Activated CD4-positive, alpha-beta memory T cell treated with anti-CD3 and anti-CD28 coated beads for 36 hours (primary cell): ENCODE data around the gene PDIK1L. TPM values are rescaled to one million over a fixed set of nuclear protein-coding genes. Genes with fewer than 3 reads are reported as not detected.

Experiments used
- CTCF ChIA-PET: fragments of 350-600 bp; sonication (Branson Sonifier 250); formaldehyde crosslinking; loops from one replicate; lab custom pipeline; 2021; ENCODE audit warnings: antibody characterized with exemption, inconsistent platforms; lab: Charles Lee
- POLR2A ChIA-PET: fragments of 350-600 bp; sonication (Branson Sonifier 250); formaldehyde crosslinking; loops from one replicate; lab custom pipeline; 2021; ENCODE audit warnings: antibody characterized with exemption; lab: Charles Lee
- DNase-seq: peaks from one replicate; pipeline ENCODE4 v3.0.0-alpha.2; 2020
- H3K27ac Mint-ChIP-seq: one replicate; pipeline ENCODE4 v1.8.0; 2021; ENCODE audit warnings: mixed read lengths
- H3K27me3 Mint-ChIP-seq: one replicate; pipeline ENCODE4 v1.8.0; 2021; ENCODE audit warnings: mixed read lengths
- H3K36me3 Mint-ChIP-seq: one replicate; pipeline ENCODE4 v1.8.0; 2021; ENCODE audit warnings: mixed read lengths
- H3K4me1 Mint-ChIP-seq: one replicate; pipeline ENCODE4 v1.8.0; 2021; ENCODE audit warnings: low read depth, mixed read lengths
- H3K4me3 Mint-ChIP-seq: one replicate; pipeline ENCODE4 v1.8.0; 2021; ENCODE audit warnings: mild to moderate bottlenecking, mixed read lengths
- H3K9me3 Mint-ChIP-seq: one replicate; pipeline ENCODE4 v1.8.0; 2021; ENCODE audit warnings: mixed read lengths
- intact Hi-C: fragments of 100-400 bp; cut with micrococcal nuclease; formaldehyde crosslinking; loops from one replicate; pipeline ENCODE4 v1.15.1; 2023
- total RNA-seq, 2 experiments: library from RNA; stranded (reverse); gene quantifications; one replicate each; pipeline ENCODE4 v1.2.3, GENCODE V29; 2021

PDIK1L gene
- total RNA-seq: 10 to 100 TPM; 14.9 to 15.2 TPM

DNA sequence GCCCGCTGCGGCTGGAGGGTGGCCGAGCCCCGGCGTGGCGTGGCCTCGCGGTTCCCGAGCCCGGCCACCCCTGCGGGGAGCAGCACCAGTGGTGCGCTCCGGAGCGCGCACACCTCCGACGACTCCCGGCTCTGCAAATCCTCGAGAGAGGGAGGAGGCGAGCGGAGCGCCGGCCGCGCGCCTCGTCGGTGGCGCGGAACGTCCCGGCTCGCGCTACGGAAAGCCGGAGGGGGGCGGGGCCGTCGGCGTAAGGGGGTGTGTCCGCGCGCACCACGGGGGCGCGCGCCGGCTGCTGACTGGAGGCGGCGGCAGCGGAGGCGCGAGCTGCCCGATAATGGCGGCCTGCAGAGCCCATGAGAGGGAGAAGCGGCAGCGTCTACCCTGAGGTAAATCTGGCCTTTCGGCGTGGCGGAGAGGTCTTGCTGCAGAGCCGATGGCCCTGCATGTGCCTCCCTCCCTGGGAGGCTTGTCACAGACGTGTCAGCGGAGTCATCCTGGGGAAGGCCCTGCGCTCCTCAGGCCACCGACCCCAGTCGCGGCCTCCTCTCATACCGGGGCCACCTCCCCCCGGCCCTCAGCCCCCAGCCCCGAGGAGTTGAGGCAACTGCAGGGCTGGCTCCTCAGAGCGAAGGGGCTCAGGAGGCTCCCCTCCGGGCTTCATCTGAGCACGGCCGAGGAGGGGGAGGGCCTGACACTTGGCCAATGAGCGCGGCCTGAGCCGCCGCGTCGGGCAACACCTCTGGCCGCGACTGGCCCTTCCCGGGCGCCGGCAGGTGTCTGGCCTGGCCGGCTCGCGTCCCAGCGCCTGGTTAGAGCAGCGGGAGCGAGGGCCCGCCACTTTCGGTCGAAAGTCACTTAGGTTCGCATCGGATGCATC is at the start of gene PDIK1L:
PDIK1L (plus strand) TSS at position 295 of the 877 bp plus-strand sequence. CDS start 2,485 bp downstream, outside the sequence.
- Mint-ChIP-seq H3K4me3 (peak within 1 kb of the TSS; percentile 97), H3K27ac (peak within 1 kb of the TSS; percentile 93), H3K9me3 (no peaks in the 10 kb centered on the region), H3K36me3 (peaks cover 11% of the 10 kb centered on the region), H3K27me3 (no peaks in the 10 kb centered on the region), H3K4me1 (peaks cover 28% of the 10 kb centered on the region)
- intact Hi-C loops: loop anchor here (1.0 to 5.0 kb wide), 4 partner anchors 15 to 361 kb away; partner anchors contain the start of genes CEP85 and HMGN2
- ChIA-PET POLR2A (interaction anchor here (0.7 to 3.0 kb wide), 6 partner anchors 12 to 195 kb away, joined by 3 to 24 read pairs (median 4); partner anchors contain the start of genes CEP85 and ZNF593), CTCF (interaction anchor here (1.3 to 3.5 kb wide), 6 partner anchors 15 to 122 kb away, joined by 3 to 28 read pairs (median 8); partner anchors contain the start of genes CEP85 and ZNF593)
- DNase-seq: peak; percentile 96

GRCh38 chr1:26064553-26064952 is 47.1 kb upstream of the PDIK1L start:
- H3K27ac Mint-ChIP-seq: no peak overlapping the region
- no peaks in the 10 kb centered on the region for H3K36me3 Mint-ChIP-seq
- intact Hi-C loops: no loop called here
- no peaks in the 10 kb centered on the region for H3K9me3 Mint-ChIP-seq
- no peak overlapping the region for H3K4me3 Mint-ChIP-seq
- no peaks in the 10 kb centered on the region for H3K27me3 Mint-ChIP-seq
- ChIA-PET POLR2A (no interaction called here), CTCF (interaction anchor here (0.6 kb wide), 1 partner anchor 80 kb away, joined by 3 read pairs; no protein-coding TSS in a partner anchor)
- H3K4me1 Mint-ChIP-seq: no peaks in the 10 kb centered on the region
- no peak for DNase-seq

- DNase-seq: no peak
- Mint-ChIP-seq H3K9me3 (no peaks in the 10 kb centered on the region), H3K36me3 (no peaks in the 10 kb centered on the region), H3K4me3 (no peak overlapping the region), H3K27ac (no peak overlapping the region), H3K27me3 (no peaks in the 10 kb centered on the region), H3K4me1 (no peaks in the 10 kb centered on the region)
- ChIA-PET CTCF (no interaction called here), POLR2A (no interaction called here)
- intact Hi-C loops: no loop called here
These were observed 45.5 kb upstream of the PDIK1L start for GRCh38 chr1:26066160-26066559.

DNA sequence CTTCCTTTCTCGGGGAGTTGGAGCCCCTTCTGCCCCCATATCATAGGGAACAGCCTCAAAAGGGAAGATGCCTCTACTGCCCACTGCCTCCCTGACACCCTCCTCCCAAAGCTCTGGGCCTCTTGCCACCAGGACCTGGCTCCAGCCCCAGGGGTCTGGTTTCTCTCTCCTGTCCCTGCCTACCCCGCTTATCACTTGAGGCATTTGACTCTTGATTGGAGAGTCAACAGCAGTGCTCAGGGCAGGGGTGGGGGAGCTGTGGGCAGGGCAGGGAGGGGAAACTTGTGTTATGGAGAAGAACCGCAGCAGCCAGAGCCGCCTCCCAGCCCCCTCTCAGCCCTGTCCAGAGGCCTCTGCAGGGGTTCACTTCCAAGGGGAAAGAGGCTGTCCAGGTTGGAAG is 44.8 kb upstream of the PDIK1L start:
- H3K36me3 Mint-ChIP-seq: no peaks in the 10 kb centered on the region
- ChIA-PET CTCF (no interaction called here), POLR2A (no interaction called here)
- no peaks in the 10 kb centered on the region for H3K4me1 Mint-ChIP-seq
- no peak overlapping the region for H3K4me3 Mint-ChIP-seq
- no peaks in the 10 kb centered on the region for H3K9me3 Mint-ChIP-seq
- H3K27ac Mint-ChIP-seq: no peak overlapping the region
- H3K27me3 Mint-ChIP-seq: no peaks in the 10 kb centered on the region
- intact Hi-C loops: no loop called here
- DNase-seq: no peak

- Mint-ChIP-seq H3K27me3 (no peaks in the 10 kb centered on the region), H3K9me3 (no peaks in the 10 kb centered on the region), H3K36me3 (no peaks in the 10 kb centered on the region), H3K27ac (no peak within 1 kb of the TSS), H3K4me3 (no peak within 1 kb of the TSS), H3K4me1 (no peaks in the 10 kb centered on the region)
- intact Hi-C loops: no loop called here
- DNase-seq: no peak
- ChIA-PET POLR2A (no interaction called here), CTCF (no interaction called here)
These were observed 44.2 kb upstream of the PDIK1L start, which contains the start of gene TRIM63 for GRCh38 chr1:26067432-26067911. TRIM63 (minus strand) TSS chr1:26067630; CDS start chr1:26067494, 136 bp downstream.

DNA sequence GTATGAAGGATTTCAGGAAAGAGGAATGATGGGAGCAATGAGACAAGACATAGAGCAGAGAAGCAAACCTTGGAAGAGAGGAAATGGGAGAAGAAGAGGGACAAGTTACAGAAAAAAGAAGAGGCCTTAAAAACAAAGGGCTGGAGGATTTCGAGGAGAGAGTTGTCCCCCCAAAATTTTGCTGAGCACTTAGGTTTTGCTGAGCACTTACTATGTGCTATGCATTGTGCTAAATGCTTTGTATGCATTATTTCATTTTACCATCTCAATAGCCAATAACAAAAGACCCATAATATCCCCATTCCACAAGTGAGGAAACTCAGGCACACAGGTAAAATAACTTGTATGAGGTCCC is 41.7 kb upstream of the PDIK1L start:
- Mint-ChIP-seq H3K36me3 (no peaks in the 10 kb centered on the region), H3K4me3 (no peak overlapping the region), H3K9me3 (no peaks in the 10 kb centered on the region), H3K27ac (no peak overlapping the region), H3K4me1 (no peaks in the 10 kb centered on the region), H3K27me3 (no peaks in the 10 kb centered on the region)
- ChIA-PET CTCF (interaction anchor here (0.9 kb wide), 1 partner anchor 34 kb away, joined by 4 read pairs; no protein-coding TSS in a partner anchor), POLR2A (no interaction called here)
- intact Hi-C loops: no loop called here
- no peak for DNase-seq

GRCh38 chr1:26070296-26070962 is 41.2 kb upstream of the PDIK1L start:
- Mint-ChIP-seq H3K27ac (no peak overlapping the region), H3K4me3 (no peak overlapping the region), H3K4me1 (peaks cover 1% of the 10 kb centered on the region), H3K9me3 (no peaks in the 10 kb centered on the region), H3K36me3 (no peaks in the 10 kb centered on the region), H3K27me3 (no peaks in the 10 kb centered on the region)
- CTCF ChIA-PET: interaction anchor here (0.9 to 1.3 kb wide), 2 partner anchors 34 to 75 kb away, joined by 4 to 6 read pairs; no protein-coding TSS in a partner anchor
- POLR2A ChIA-PET: no interaction called here
- intact Hi-C loops: no loop called here
- DNase-seq: no peak

GRCh38 chr1:26070963-26071342 is 40.7 kb upstream of the PDIK1L start:
- DNase-seq: no peak
- Mint-ChIP-seq H3K9me3 (no peaks in the 10 kb centered on the region), H3K27me3 (no peaks in the 10 kb centered on the region), H3K27ac (no peak overlapping the region), H3K36me3 (no peaks in the 10 kb centered on the region), H3K4me3 (no peak overlapping the region), H3K4me1 (peaks cover 7% of the 10 kb centered on the region)
- POLR2A ChIA-PET: no interaction called here
- intact Hi-C loops: no loop called here
- CTCF ChIA-PET: interaction anchor here (0.9 to 1.3 kb wide), 2 partner anchors 35 to 74 kb away, joined by 4 to 6 read pairs; no protein-coding TSS in a partner anchor

GRCh38 chr1:26072305-26072704 is 39.3 kb upstream of the PDIK1L start:
- Mint-ChIP-seq H3K4me1 (peaks cover 8% of the 10 kb centered on the region), H3K4me3 (no peak overlapping the region), H3K9me3 (no peaks in the 10 kb centered on the region), H3K27me3 (no peaks in the 10 kb centered on the region), H3K36me3 (no peaks in the 10 kb centered on the region), H3K27ac (no peak overlapping the region)
- DNase-seq: no peak
- intact Hi-C loops: no loop called here
- POLR2A ChIA-PET: no interaction called here
- CTCF ChIA-PET: no interaction called here

DNA sequence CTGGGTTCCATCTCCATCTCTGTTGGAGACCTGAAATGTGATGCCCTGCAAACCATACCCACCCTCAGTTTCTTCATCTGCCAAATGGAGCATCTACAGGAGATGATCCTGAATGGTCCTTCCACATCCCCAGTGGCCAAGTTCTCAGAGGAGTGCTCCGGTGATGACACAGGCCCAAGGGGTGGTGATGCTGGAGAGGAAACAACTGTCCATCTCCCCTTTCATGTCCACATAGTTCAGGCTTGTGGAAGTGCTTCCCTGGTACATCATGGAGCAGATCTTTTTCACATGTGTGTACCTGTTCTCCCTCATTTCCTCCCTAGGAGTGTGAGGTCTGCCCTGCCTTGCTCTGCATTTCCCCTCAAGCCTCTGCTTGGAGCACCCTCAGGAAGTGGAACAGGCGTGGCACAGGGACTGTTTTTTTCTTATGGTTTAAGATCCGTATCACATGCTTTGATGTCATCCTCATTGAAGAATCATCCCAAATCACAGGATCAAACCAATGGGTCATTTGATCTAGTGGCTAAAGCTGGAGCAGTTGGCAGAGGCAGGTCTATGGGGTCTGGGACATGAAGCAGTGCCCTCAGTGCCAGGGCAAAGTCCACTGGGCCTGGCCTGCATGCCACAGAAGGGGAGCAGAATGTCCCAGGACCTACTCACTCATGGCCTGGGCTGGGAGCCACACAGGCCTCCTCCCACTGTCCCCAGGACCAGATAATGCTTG is 36.0 kb upstream of the PDIK1L start:
- H3K4me1 Mint-ChIP-seq: peaks cover 11% of the 10 kb centered on the region
- CTCF ChIA-PET: no interaction called here
- no peaks in the 10 kb centered on the region for H3K36me3 Mint-ChIP-seq
- H3K4me3 Mint-ChIP-seq: no peak overlapping the region
- H3K27me3 Mint-ChIP-seq: no peaks in the 10 kb centered on the region
- no peak for DNase-seq
- H3K27ac Mint-ChIP-seq: no peak overlapping the region
- intact Hi-C loops: no loop called here
- POLR2A ChIA-PET: no interaction called here
- no peaks in the 10 kb centered on the region for H3K9me3 Mint-ChIP-seq

DNA sequence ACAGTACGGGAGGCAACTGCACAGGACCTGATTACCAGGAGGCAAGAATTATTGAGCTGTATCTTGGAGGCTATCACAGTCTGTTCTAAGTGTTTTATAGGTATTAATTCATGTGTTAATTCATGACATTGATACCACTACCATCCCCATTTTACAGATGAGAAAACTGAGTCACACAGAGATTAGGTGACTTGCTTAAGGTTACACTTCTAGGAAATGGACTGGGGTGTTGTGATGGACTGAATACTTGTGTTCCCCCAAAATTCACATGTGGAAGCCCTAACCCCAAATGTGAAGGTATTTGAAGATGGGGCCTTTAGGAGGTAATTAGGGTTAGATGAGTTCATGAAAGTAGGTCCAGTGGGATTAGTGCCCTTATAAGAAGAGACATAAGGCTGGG is 34.1 kb upstream of the PDIK1L start:
- Mint-ChIP-seq H3K27ac (no peak overlapping the region), H3K9me3 (no peaks in the 10 kb centered on the region), H3K27me3 (no peaks in the 10 kb centered on the region), H3K36me3 (no peaks in the 10 kb centered on the region), H3K4me1 (peaks cover 11% of the 10 kb centered on the region), H3K4me3 (no peak overlapping the region)
- ChIA-PET CTCF (interaction anchor here (0.6 kb wide), 1 partner anchor 399 kb away, joined by 3 read pairs; no protein-coding TSS in a partner anchor), POLR2A (no interaction called here)
- intact Hi-C loops: no loop called here
- no peak for DNase-seq
